Spleen (tissue), 7 donors: Measurements from ENCODE around the gene VPS52.

Source experiments
- CTCF ChIP-seq, 11 experiments: fragments of 200-600 bp in 7 of 11; fragments of 450-650 bp in 4 of 11; sonication (generic) in 4 of 11; IDR thresholded peaks in 8 of 11; conservative IDR thresholded peaks in 3 of 11; 1 replicate in 7 of 11; 2 replicates in 4 of 11; pipeline versions ENCODE4 v1.4.0 to v1.8.0; 2016 to 2021; ENCODE audit warnings: antibody characterized with exemption in 11 of 11, inconsistent platforms in 4 of 11, mild to moderate bottlenecking in 1 of 11
- POLR2A ChIP-seq, 3 donors: fragments of 450-650 bp; IDR thresholded peaks; one replicate each; pipeline ENCODE4 v1.5.1; 2017; ENCODE audit warnings: antibody characterized with exemption in 3 of 3, mild to moderate bottlenecking in 1 of 3
- donor health status: DM: no; HTN: no; CAD: no; lungs with moderate emphysema.
- donor health status: DM: no; HTN: no; CAD: no.
- donor health status: DM: no; HTN: no; CAD: no.

DNA sequence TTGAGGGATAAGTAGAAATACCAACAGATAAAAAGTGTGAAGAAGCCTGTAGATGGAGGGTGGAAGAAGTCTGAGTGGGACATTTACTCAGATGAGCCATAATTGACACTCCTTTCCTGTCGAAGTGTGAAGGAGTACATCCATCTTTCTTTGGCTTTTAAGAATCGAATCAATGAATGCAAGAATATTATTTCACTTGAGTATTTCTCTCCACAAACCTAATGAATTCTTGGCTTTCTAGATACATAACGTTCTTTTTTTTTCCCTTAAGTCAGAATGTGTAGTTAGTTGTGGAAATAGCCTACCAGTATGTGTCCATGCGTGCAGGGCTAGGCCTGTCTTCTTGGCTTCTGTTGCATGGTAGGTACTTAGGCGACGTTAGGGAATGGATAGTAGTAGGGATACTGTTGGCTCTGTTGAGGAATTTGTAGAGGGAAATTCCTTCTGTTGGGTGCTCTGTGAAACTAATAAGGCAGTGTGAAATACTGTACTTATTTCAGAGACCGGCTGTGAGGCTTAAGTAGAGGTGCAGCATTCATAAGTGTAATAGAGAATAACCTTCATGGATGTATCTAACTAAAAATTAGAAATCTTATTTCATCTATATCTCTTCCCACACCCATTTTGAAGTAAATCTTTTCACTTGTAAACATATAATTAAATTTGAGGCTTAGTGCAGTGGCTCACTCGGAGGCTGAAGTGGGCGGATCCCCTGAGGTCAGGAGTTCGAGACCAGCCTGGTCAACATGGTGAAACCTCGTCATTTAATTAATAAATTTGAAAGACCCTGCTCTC, 1.6 kb upstream of the VPS52 start:
- TF ChIP-seq CTCF (IDR thresholded peaks at IDR 0.05 in 8 of 11, conservative IDR thresholded peaks at IDR 0.05 in 3 of 11) = no peak
- TF ChIP-seq POLR2A (IDR thresholded peaks at IDR 0.05) = no peak
